OCI-LY3 (cell line): ENCODE data around the gene FILIP1L.

Experiments used
- H2AFZ ChIP-seq: fragments of 200-600, 300-600 bp; shearing (Covaris generic); 2 replicates; pipeline ENCODE4 v1.6.0; 2014; ENCODE audit warnings: antibody characterized with exemption, low read depth, low read length
- H3K27ac ChIP-seq: fragments of 200-600, 300-600 bp; sonication (generic); 2 replicates; pipeline ENCODE4 v1.5.1; 2014; ENCODE audit warnings: mild to moderate bottlenecking, low read length, moderate library complexity, mixed read lengths
- H3K27me3 ChIP-seq: fragments of 200-600, 300-600 bp; sonication (generic); 2 replicates; pipeline ENCODE4 v1.6.1; 2014; ENCODE audit warnings: low read depth, low read length, mixed read lengths
- H3K36me3 ChIP-seq: fragments of 200-600, 300-600 bp; sonication (generic); replicated peaks from 2 replicates; pipeline ENCODE3; 2014; ENCODE audit warnings: low read depth, low read length, mixed read lengths
- H3K4me1 ChIP-seq: fragments of 300-600, 200-600 bp; sonication (generic); 2 replicates; pipeline ENCODE4 v1.6.1; 2014; ENCODE audit warnings: low read length, mixed read lengths
- H3K4me2 ChIP-seq: fragments of 200-600, 300-600 bp; sonication (generic); 2 replicates; pipeline ENCODE4 v1.6.1; 2014; ENCODE audit warnings: low read length, mixed read lengths
- H3K4me3 ChIP-seq: fragments of 300-600, 200-600 bp; sonication (generic); 2 replicates; pipeline ENCODE4 v1.5.1; 2014; ENCODE audit warnings: antibody characterized with exemption, mild to moderate bottlenecking, low read length, moderate library complexity
- H3K79me2 ChIP-seq: fragments of 300-600, 200-600 bp; shearing (Covaris generic); 2 replicates; pipeline ENCODE4 v1.6.1; 2014; ENCODE audit warnings: mild to moderate bottlenecking, low read length, mixed read lengths
- H3K9ac ChIP-seq: fragments of 300-600, 200-600 bp; shearing (Covaris generic); 2 replicates; pipeline ENCODE4 v1.6.0; 2014; ENCODE audit warnings: mild to moderate bottlenecking, low read length, moderate library complexity
- H3K9me3 ChIP-seq: fragments of 200-600, 300-600 bp; shearing (Covaris generic); 2 replicates; pipeline ENCODE4 v1.6.1; 2014; ENCODE audit warnings: low read length, mixed read lengths; ENCODE audit not compliant: insufficient read depth
- H4K20me1 ChIP-seq: fragments of 200-600, 300-600 bp; sonication (generic); 2 replicates; pipeline ENCODE4 v1.6.1; 2016; ENCODE audit warnings: low read length, mixed read lengths; ENCODE audit not compliant: insufficient read depth
- CTCF ChIP-seq: fragments of 200-600, 300-600 bp; sonication (generic); IDR thresholded peaks from 2 replicates; pipeline ENCODE4 v1.5.1; 2014; ENCODE audit warnings: antibody characterized with exemption, low read length, low read depth
- EZH2phosphoT487 ChIP-seq: fragments of 200-600 bp; shearing (Covaris generic); IDR thresholded peaks from 2 replicates; pipeline ENCODE4 v1.6.1; 2018; ENCODE audit warnings: antibody characterized with exemption, mixed run types, low read depth

Gene FILIP1L

DNA sequence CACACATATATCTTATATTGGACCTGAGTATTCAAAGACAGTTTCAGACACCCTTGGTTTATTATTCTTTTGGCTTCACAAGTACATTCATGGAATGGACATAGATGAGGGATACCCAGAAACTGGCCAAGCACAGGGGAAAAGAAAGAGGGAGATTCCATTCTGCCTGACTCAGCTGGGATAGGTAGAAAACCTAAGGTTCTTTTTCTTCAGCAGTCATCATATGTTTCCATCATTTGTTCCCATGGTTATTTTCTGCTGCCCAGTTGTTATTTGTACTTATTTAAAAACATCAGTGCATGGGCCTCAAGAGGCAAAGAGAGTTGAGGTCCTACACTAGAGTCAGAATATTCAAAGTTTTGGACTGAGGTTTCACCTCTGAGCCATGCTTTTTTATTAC is 91.8 kb downstream of the FILIP1L start:
- TF ChIP-seq EZH2phosphoT487, result no peak
- no peak for TF ChIP-seq CTCF
- H2AFZ ChIP-seq, result no peak overlapping the region
- H3K27ac ChIP-seq, result no peak overlapping the region
- no peak overlapping the region for H3K4me3 ChIP-seq
- no peaks in the 10 kb centered on the region for H3K36me3 ChIP-seq
- no peak overlapping the region for H3K4me2 ChIP-seq
- H4K20me1 ChIP-seq, result no peaks in the 10 kb centered on the region
- H3K9ac ChIP-seq, result no peak overlapping the region
- H3K79me2 ChIP-seq, result no peaks in the 10 kb centered on the region
- H3K4me1 ChIP-seq, result no peaks in the 10 kb centered on the region
- no peaks in the 10 kb centered on the region for H3K9me3 ChIP-seq
- no peaks in the 10 kb centered on the region for H3K27me3 ChIP-seq

DNA sequence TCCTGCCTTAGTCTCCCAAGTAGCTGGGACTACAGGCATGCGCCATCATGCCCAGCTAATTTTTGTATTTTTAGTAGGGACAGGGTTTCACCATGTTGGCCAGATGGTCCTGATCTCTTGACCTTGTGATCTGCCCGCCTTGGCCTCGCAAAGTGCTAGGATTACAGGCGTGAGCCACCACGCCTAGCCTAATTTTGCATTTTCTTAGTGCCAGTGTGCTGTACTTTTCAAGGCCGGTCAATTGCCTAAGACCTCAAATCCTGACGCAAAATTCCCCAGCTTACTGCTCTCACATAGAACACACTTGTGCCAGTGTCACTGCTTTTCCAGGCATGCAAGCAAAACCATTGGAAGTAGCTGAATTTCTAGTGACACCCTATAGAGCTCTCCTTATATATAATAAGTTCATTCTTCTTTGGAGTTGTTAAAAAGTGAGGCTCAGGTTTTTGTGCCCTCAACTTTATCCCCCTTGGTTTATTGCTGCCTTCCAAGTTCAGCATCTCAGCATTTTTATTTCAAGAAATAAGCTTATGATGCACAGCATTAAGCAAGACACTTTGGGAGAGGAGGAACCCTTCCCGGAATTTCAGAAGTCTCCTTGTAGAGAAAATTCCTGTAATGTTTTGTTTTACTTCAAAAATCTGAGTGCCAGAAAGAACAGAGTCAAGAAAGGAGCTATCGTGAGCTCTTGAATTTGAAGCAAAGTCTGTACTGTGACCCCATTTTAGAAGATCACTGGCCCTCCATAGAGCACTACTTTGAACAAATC is 93.2 kb downstream of the FILIP1L start:
- TF ChIP-seq CTCF, result no peak
- no peak for TF ChIP-seq EZH2phosphoT487
- Histone ChIP-seq H3K4me2 (no peak overlapping the region), H4K20me1 (no peaks in the 10 kb centered on the region), H3K4me1 (0 out of 2 replicates have a peak, but pooled peaks cover under 1% of the 10 kb centered on the region), H3K9me3 (no peaks in the 10 kb centered on the region), H3K9ac (no peak overlapping the region), H3K27me3 (no peaks in the 10 kb centered on the region), H3K79me2 (no peaks in the 10 kb centered on the region), H2AFZ (no peak overlapping the region), H3K27ac (no peak overlapping the region), H3K36me3 (no peaks in the 10 kb centered on the region), H3K4me3 (no peak overlapping the region)

- Histone ChIP-seq H3K9ac (no peak overlapping the region), H2AFZ (no peak overlapping the region), H3K9me3 (no peaks in the 10 kb centered on the region), H3K36me3 (no peaks in the 10 kb centered on the region), H3K4me2 (no peak overlapping the region), H4K20me1 (no peaks in the 10 kb centered on the region), H3K4me1 (peaks cover 12% of the 10 kb centered on the region), H3K27ac (no peak overlapping the region), H3K79me2 (no peaks in the 10 kb centered on the region), H3K27me3 (no peaks in the 10 kb centered on the region), H3K4me3 (no peak overlapping the region)
- TF ChIP-seq EZH2phosphoT487 (no peak), CTCF (no peak)
Observed at GRCh38 chr3:100019719-100020118, 94.6 kb downstream of the FILIP1L start.

GRCh38 chr3:100018806-100019205 is 95.5 kb downstream of the FILIP1L start:
- no peak overlapping the region for H3K4me2 ChIP-seq
- H3K4me3 ChIP-seq, result no peak overlapping the region
- peaks cover 12% of the 10 kb centered on the region for H3K4me1 ChIP-seq
- TF ChIP-seq CTCF (no peak), EZH2phosphoT487 (no peak)
- H3K79me2 ChIP-seq, result no peaks in the 10 kb centered on the region
- H3K9me3 ChIP-seq, result no peaks in the 10 kb centered on the region
- no peak overlapping the region for H3K27ac ChIP-seq
- no peaks in the 10 kb centered on the region for H3K36me3 ChIP-seq
- H3K9ac ChIP-seq, result no peak overlapping the region
- H3K27me3 ChIP-seq, result no peaks in the 10 kb centered on the region
- no peak overlapping the region for H2AFZ ChIP-seq
- H4K20me1 ChIP-seq, result no peaks in the 10 kb centered on the region
